Measurements from ENCODE around the gene ZFP3.
"Not testable (repeated sequence)": the region's sequence is repeated elsewhere in the genome, so short reads cannot be mapped to it uniquely, and the experiment has no call there.

- not testable (repeated sequence) for TF ChIP-seq CTCF, POLR2A (IDR thresholded peaks at IDR 0.05)
Measured at GRCh38 chr17:5128387-5128786, 50.1 kb downstream of the ZFP3 start.
